CD8-positive, alpha-beta memory T cell (primary cell): ENCODE data around the gene GTF3C4. TPM values are rescaled to one million over a fixed set of nuclear protein-coding genes. Genes with fewer than 3 reads are reported as not detected.

ENCODE experiments used
- CTCF ChIA-PET: fragments of 350-600 bp; sonication (Branson Sonifier 250); formaldehyde crosslinking; loops from one replicate; lab custom pipeline; 2021; ENCODE audit warnings: antibody characterized with exemption; lab: Charles Lee
- POLR2A ChIA-PET: fragments of 350-600 bp; sonication (Branson Sonifier 250); formaldehyde crosslinking; loops from one replicate; lab custom pipeline; 2021; ENCODE audit warnings: antibody characterized with exemption; lab: Charles Lee
- DNase-seq, 5 donors: peaks; one replicate each; pipeline versions ENCODE4 v3.0.0 to v3.0.0-alpha.2; 2020 to 2022; ENCODE audit warnings: mixed read lengths in 1 of 5
- H3K27ac ChIP-seq: one replicate; pipeline ENCODE4 v1.7.0; 2013; ENCODE audit warnings: low read depth, mild to moderate bottlenecking, low read length, moderate library complexity
- H3K27me3 ChIP-seq: 2 replicates; pipeline ENCODE4 v1.7.0; 2013; ENCODE audit warnings: low read length, mild to moderate bottlenecking; ENCODE audit not compliant: insufficient read depth, poor library complexity, severe bottlenecking
- H3K36me3 ChIP-seq: 2 replicates; pipeline ENCODE4 v1.7.0; 2013; ENCODE audit warnings: mild to moderate bottlenecking, low read length, moderate library complexity; ENCODE audit not compliant: insufficient read depth
- H3K4me1 ChIP-seq: 2 replicates; pipeline ENCODE4 v1.7.0; 2013; ENCODE audit warnings: mild to moderate bottlenecking, low read length, moderate library complexity; ENCODE audit not compliant: insufficient read depth
- H3K4me3 ChIP-seq: 2 replicates; pipeline ENCODE4 v1.7.0; 2013; ENCODE audit warnings: mild to moderate bottlenecking, low read length
- H3K9me3 ChIP-seq: 2 replicates; pipeline ENCODE4 v1.7.0; 2013; ENCODE audit warnings: mild to moderate bottlenecking, low read length
- H3K27ac Mint-ChIP-seq, 8 donors: one replicate each; pipeline ENCODE4 v1.8.0; 2020 to 2021; ENCODE audit warnings: mixed read lengths in 8 of 8, mild to moderate bottlenecking in 6 of 8, inconsistent platforms in 3 of 8, moderate library complexity in 3 of 8
- H3K27me3 Mint-ChIP-seq, 2 donors: one replicate each; pipeline ENCODE4 v1.8.0; 2020 to 2021; ENCODE audit warnings: mixed read lengths in 2 of 2, mild to moderate bottlenecking in 1 of 2, moderate library complexity in 1 of 2
- H3K36me3 Mint-ChIP-seq, 3 donors: one replicate each; pipeline ENCODE4 v1.8.0; 2020 to 2021; ENCODE audit warnings: mixed read lengths in 3 of 3, inconsistent platforms in 1 of 3, mild to moderate bottlenecking in 1 of 3
- H3K4me1 Mint-ChIP-seq, 3 donors: one replicate each; pipeline ENCODE4 v1.8.0; 2020 to 2021; ENCODE audit warnings: mixed read lengths in 3 of 3, inconsistent platforms in 1 of 3, mild to moderate bottlenecking in 1 of 3
- H3K4me3 Mint-ChIP-seq, 7 donors: one replicate each; pipeline ENCODE4 v1.8.0; 2020 to 2021; ENCODE audit warnings: mixed read lengths in 7 of 7, mild to moderate bottlenecking in 6 of 7, moderate library complexity in 4 of 7, inconsistent platforms in 2 of 7
- H3K9me3 Mint-ChIP-seq, 5 donors: one replicate each; pipeline ENCODE4 v1.8.0; 2020 to 2022; ENCODE audit warnings: mixed read lengths in 5 of 5, mild to moderate bottlenecking in 3 of 5, moderate library complexity in 2 of 5, inconsistent platforms in 1 of 5
- polyA plus RNA-seq: library from polyadenylated mRNA; unstranded; fragments of 300-500 nt; fragmentation: Illumina TruSeq; gene quantifications from one replicate; pipeline ENCODE4 v1.2.3, GENCODE V29; 2021
- total RNA-seq, 2 experiments: library from RNA; stranded (reverse); gene quantifications; one replicate each; pipeline ENCODE4 v1.2.3, GENCODE V29; 2021

Gene GTF3C4
- total and polyA plus RNA-seq, 3 experiments from 2014 or later: 4.3 to 23.1 (median 21.1) TPM

- no peak overlapping the region for H3K27ac ChIP-seq
- Mint-ChIP-seq H3K4me3 (no peak overlapping the region), H3K4me1 (peaks cover 0 to 7% (median 0%) of the 10 kb centered on the region in 3 donors), H3K27me3 (peaks cover 26 to 57% of the 10 kb centered on the region in 2 donors), H3K27ac (no peak overlapping the region), H3K36me3 (no peaks in the 10 kb centered on the region), H3K9me3 (no peaks in the 10 kb centered on the region)
- H3K4me1 ChIP-seq: no peaks in the 10 kb centered on the region
- peaks cover 19% of the 10 kb centered on the region for H3K27me3 ChIP-seq
- no peaks in the 10 kb centered on the region for H3K36me3 ChIP-seq
- ChIA-PET POLR2A (no interaction called here), CTCF (no interaction called here)
- no peak overlapping the region for H3K4me3 ChIP-seq
- no peaks in the 10 kb centered on the region for H3K9me3 ChIP-seq
- DNase-seq: no peak
These were observed 70.5 kb downstream of the GTF3C4 start for GRCh38 chr9:132740526-132741309.

- peaks cover 0 to 7% (median 0%) of the 10 kb centered on the region in 3 donors for H3K4me1 Mint-ChIP-seq
- ChIA-PET CTCF (no interaction called here), POLR2A (no interaction called here)
- Histone ChIP-seq H3K36me3 (no peaks in the 10 kb centered on the region), H3K4me3 (no peak overlapping the region), H3K4me1 (no peaks in the 10 kb centered on the region), H3K27ac (no peak overlapping the region), H3K9me3 (no peaks in the 10 kb centered on the region), H3K27me3 (peaks cover 23% of the 10 kb centered on the region)
- peaks cover 36 to 57% of the 10 kb centered on the region in 2 donors for H3K27me3 Mint-ChIP-seq
- DNase-seq: no peak
- H3K9me3 Mint-ChIP-seq: no peaks in the 10 kb centered on the region
- no peak overlapping the region for H3K4me3 Mint-ChIP-seq
- H3K27ac Mint-ChIP-seq: peak overlapping the region in 1 of 8 donors; percentile 31
- H3K36me3 Mint-ChIP-seq: no peaks in the 10 kb centered on the region
These were observed 72.6 kb downstream of the GTF3C4 start for GRCh38 chr9:132742821-132743311.

GRCh38 chr9:132743931-132744479, 73.7 kb downstream of the GTF3C4 start:
- Histone ChIP-seq H3K27ac (no peak overlapping the region), H3K27me3 (peaks cover 23% of the 10 kb centered on the region), H3K9me3 (no peaks in the 10 kb centered on the region), H3K4me1 (no peaks in the 10 kb centered on the region), H3K36me3 (no peaks in the 10 kb centered on the region), H3K4me3 (no peak overlapping the region)
- H3K9me3 Mint-ChIP-seq: no peaks in the 10 kb centered on the region
- ChIA-PET CTCF (no interaction called here), POLR2A (no interaction called here)
- no peaks in the 10 kb centered on the region for H3K36me3 Mint-ChIP-seq
- peaks cover 40 to 57% of the 10 kb centered on the region in 2 donors for H3K27me3 Mint-ChIP-seq
- no peak overlapping the region for H3K27ac Mint-ChIP-seq
- peaks cover 0 to 7% (median 0%) of the 10 kb centered on the region in 3 donors for H3K4me1 Mint-ChIP-seq
- H3K4me3 Mint-ChIP-seq: no peak overlapping the region
- no peak for DNase-seq

Other genes starting within 250 kb of the GTF3C4 start
- gene BARHL1, start 87.9 kb upstream of the GTF3C4 start, total RNA-seq: not detected
- not detected for gene BARHL1, start 87.9 kb upstream of the GTF3C4 start, polyA plus RNA-seq
- gene DDX31, start 481 bp upstream of the GTF3C4 start, total RNA-seq: 10 to 100 TPM; 28.6 to 31.3 TPM
- 7.8 TPM for gene DDX31, start 481 bp upstream of the GTF3C4 start, polyA plus RNA-seq
- not detected for gene AK8, start 207.8 kb downstream of the GTF3C4 start, total RNA-seq
- not detected for gene AK8, start 207.8 kb downstream of the GTF3C4 start, polyA plus RNA-seq
- 1 to 10 TPM; 2.6 to 2.8 TPM for gene SPACA9, start 208.4 kb downstream of the GTF3C4 start, total RNA-seq
- gene SPACA9, start 208.4 kb downstream of the GTF3C4 start, polyA plus RNA-seq: 1.4 TPM